Tibial artery (tissue), 4 donors: ENCODE data around the gene TMEM233.

ENCODE experiments used
- DNase-seq, 2 donors: peaks; one replicate each; pipeline ENCODE4 v3.0.0-alpha.2; 2019
- H3K27ac ChIP-seq, 2 donors: fragments of 200-600 bp; sonication (generic) in 1 of 2; 1 replicate in 1 of 2; 2 replicates in 1 of 2; pipeline ENCODE4 v1.5.1; 2018 to 2019; ENCODE audit warnings: mild to moderate bottlenecking in 1 of 2
- H3K27me3 ChIP-seq, 2 donors: fragments of 200-600 bp; sonication (generic) in 1 of 2; one replicate each; pipeline versions ENCODE4 v1.5.1 to v1.6.0; 2016 to 2019
- H3K36me3 ChIP-seq, 3 donors: fragments of 200-600 bp; sonication (generic) in 2 of 3; one replicate each; pipeline ENCODE4 v1.5.1; 2016 to 2019; ENCODE audit warnings: mild to moderate bottlenecking in 2 of 3
- H3K4me1 ChIP-seq, 4 donors: fragments of 200-600 bp; sonication (generic) in 2 of 4; 1 replicate in 3 of 4; 2 replicates in 1 of 4; pipeline ENCODE4 v1.5.1; 2016 to 2019
- H3K4me3 ChIP-seq, 2 donors: fragments of 200-600 bp; sonication (generic) in 1 of 2; 1 replicate in 1 of 2; 2 replicates in 1 of 2; pipeline ENCODE4 v1.5.1; 2018 to 2019; ENCODE audit warnings: mild to moderate bottlenecking in 2 of 2
- H3K9me3 ChIP-seq, 3 donors: fragments of 200-600 bp; sonication (generic) in 1 of 3; one replicate each; pipeline ENCODE4 v1.5.1; 2016 to 2019
- CTCF ChIP-seq, 2 experiments: fragments of 200-600 bp in 1 of 2; fragments of 450-650 bp in 1 of 2; IDR thresholded peaks; one replicate each; pipeline ENCODE4 v1.5.1; 2017 to 2019; ENCODE audit warnings: antibody characterized with exemption in 2 of 2, mild to moderate bottlenecking in 1 of 2, moderate library complexity in 1 of 2
- intact Hi-C: fragments of 100-400 bp; cut with DNase I; formaldehyde crosslinking; loops from one replicate; pipeline ENCODE4 v1.15.0; 2023; ENCODE audit warnings: low total_unique reads

TMEM233 gene

GRCh38 chr12:119594772-119595445, 1.3 kb downstream of the TMEM233 start:
- H3K27ac ChIP-seq: no peak overlapping the region
- H3K27me3 ChIP-seq: peaks cover 0 to 31% of the 10 kb centered on the region in 2 donors
- no peaks in the 10 kb centered on the region for H3K9me3 ChIP-seq
- H3K36me3 ChIP-seq: no peaks in the 10 kb centered on the region
- peak overlapping the region; percentile 21 to 36 for H3K4me3 ChIP-seq
- no peak for TF ChIP-seq CTCF (IDR thresholded peaks at IDR 0.05)
- peaks cover 0 to 6% (median 0%) of the 10 kb centered on the region in 4 donors for H3K4me1 ChIP-seq
- no peak for DNase-seq
- intact Hi-C loops: no loop called here

GRCh38 chr12:119598159-119598558, 4.6 kb downstream of the TMEM233 start:
- intact Hi-C loops: no loop called here
- Histone ChIP-seq H3K4me1 (peaks cover 0 to 6% (median 0%) of the 10 kb centered on the region in 4 donors), H3K9me3 (no peaks in the 10 kb centered on the region), H3K4me3 (no peak overlapping the region), H3K27me3 (peaks cover 0 to 26% of the 10 kb centered on the region in 2 donors), H3K27ac (no peak overlapping the region), H3K36me3 (no peaks in the 10 kb centered on the region)
- no peak for DNase-seq
- TF ChIP-seq CTCF (IDR thresholded peaks at IDR 0.05): no peak

GRCh38 chr12:119601877-119602733, 8.5 kb downstream of the TMEM233 start:
- no peaks in the 10 kb centered on the region for H3K4me1 ChIP-seq
- H3K36me3 ChIP-seq: no peaks in the 10 kb centered on the region

GRCh38 chr12:119602734-119603094, 9.1 kb downstream of the TMEM233 start:
- intact Hi-C loops: no loop called here
- H3K4me1 ChIP-seq: no peaks in the 10 kb centered on the region
- H3K36me3 ChIP-seq: no peaks in the 10 kb centered on the region
- H3K9me3 ChIP-seq: no peaks in the 10 kb centered on the region
- no peaks in the 10 kb centered on the region for H3K27me3 ChIP-seq
- H3K4me3 ChIP-seq: no peak overlapping the region
- TF ChIP-seq CTCF (IDR thresholded peaks at IDR 0.05): no peak
- DNase-seq: no peak
- H3K27ac ChIP-seq: no peak overlapping the region

More at GRCh38 chr12:119601877-119602733, 8.5 kb downstream of the TMEM233 start:
- intact Hi-C loops: no loop called here
- H3K4me3 ChIP-seq: no peak overlapping the region
- H3K27me3 ChIP-seq: no peaks in the 10 kb centered on the region
- no peaks in the 10 kb centered on the region for H3K9me3 ChIP-seq
- DNase-seq: no peak
- no peak for TF ChIP-seq CTCF (IDR thresholded peaks at IDR 0.05)
- H3K27ac ChIP-seq: no peak overlapping the region

GRCh38 chr12:119603767-119604166, 10.2 kb downstream of the TMEM233 start:
- intact Hi-C loops: no loop called here
- H3K27ac ChIP-seq: no peak overlapping the region

More at GRCh38 chr12:119603767-119604166, 10.2 kb downstream of the TMEM233 start:
- no peak for TF ChIP-seq CTCF (IDR thresholded peaks at IDR 0.05)
- Histone ChIP-seq H3K4me3 (no peak overlapping the region), H3K4me1 (no peaks in the 10 kb centered on the region), H3K36me3 (no peaks in the 10 kb centered on the region), H3K27me3 (no peaks in the 10 kb centered on the region), H3K9me3 (no peaks in the 10 kb centered on the region)
- no peak for DNase-seq
